Tongue (tissue), 2 donors: Measurements from ENCODE around the gene RND2. TPM values are rescaled to one million over a fixed set of nuclear protein-coding genes. Genes with fewer than 3 reads are reported as not detected.

Experiments used
- DNase-seq: peaks from one replicate; pipeline ENCODE4 v3.0.0-alpha.2; 2015
- total RNA-seq: library from RNA; depleted of rRNA; stranded (reverse); fragments of >200 nt; gene quantifications from one replicate; pipeline ENCODE4 v1.2.3, GENCODE V29; 2014

Gene RND2
- total RNA-seq, 1 donor from 2014 or later, result 0.92 TPM

DNA sequence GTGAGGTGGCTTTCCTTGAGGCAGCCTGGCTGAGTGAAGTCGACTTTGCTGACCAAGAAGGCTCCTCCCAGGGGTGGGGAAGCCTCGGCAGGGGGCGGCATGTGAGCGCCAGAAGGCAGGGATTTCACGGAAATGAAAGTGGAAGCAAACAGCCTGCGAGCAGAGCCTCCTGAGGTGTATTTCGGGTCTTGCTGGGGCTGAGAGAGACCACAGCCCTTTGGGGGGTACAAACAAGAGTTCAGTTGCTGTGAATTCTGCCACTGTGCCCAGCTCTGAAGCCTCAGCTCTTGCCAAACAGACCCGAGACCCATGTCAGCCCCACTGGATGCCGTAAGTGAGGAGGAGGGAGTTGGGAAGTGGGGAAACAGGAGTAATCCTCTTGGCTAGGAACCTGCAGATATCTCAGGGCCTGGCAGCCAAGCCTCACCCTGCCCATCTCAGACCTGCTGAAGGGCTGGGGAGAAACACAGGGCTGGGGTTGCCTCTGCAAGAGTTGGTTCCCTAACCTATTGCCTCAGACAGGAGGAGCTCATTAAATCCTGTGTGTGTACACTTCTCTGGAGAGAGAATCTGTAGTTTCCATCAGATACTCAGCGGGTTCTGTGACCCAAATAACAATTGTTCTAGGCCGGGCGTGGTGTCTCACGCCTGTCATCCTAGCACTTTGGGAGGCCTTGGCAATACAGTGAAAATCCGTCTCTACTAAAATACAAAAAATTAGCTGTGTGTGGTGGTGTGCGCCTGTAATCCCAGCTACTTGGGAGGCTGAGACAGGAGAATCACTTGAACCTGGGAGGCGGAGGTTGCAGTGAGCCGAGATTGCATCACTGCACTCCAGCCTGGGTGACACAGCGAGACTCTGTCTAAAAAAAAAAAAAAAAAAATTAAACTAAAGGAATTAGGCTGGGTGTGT lies 18.1 kb upstream of the RND2 start, which contains the start of gene IFI35:
Gene IFI35, plus strand, starts transcription at position 146 of the 913 bp plus-strand sequence. Its CDS starts 164 bp downstream, at position 310.
- DNase-seq, result peak; percentile 78

GRCh38 chr17:43010667-43011308 lies 14.2 kb upstream of the RND2 start:
- DNase-seq, result no peak

GRCh38 chr17:43011728-43012472 lies 13.1 kb upstream of the RND2 start:
- no peak for DNase-seq

DNA sequence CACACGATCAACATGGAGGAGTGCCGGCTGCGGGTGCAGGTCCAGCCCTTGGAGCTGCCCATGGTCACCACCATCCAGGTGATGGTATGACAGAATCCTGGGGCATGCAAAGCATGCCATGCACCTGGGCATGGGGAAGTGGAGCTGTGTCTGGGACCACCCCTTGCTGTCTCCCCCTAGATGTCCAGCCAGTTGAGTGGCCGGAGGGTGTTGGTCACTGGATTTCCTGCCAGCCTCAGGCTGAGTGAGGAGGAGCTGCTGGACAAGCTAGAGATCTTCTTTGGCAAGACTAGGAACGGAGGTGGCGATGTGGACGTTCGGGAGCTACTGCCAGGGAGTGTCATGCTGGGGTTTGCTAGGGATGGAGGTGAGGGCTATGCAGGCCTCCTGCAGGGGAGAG lies 11.7 kb upstream of the RND2 start:
- DNase-seq, result no peak

DNA sequence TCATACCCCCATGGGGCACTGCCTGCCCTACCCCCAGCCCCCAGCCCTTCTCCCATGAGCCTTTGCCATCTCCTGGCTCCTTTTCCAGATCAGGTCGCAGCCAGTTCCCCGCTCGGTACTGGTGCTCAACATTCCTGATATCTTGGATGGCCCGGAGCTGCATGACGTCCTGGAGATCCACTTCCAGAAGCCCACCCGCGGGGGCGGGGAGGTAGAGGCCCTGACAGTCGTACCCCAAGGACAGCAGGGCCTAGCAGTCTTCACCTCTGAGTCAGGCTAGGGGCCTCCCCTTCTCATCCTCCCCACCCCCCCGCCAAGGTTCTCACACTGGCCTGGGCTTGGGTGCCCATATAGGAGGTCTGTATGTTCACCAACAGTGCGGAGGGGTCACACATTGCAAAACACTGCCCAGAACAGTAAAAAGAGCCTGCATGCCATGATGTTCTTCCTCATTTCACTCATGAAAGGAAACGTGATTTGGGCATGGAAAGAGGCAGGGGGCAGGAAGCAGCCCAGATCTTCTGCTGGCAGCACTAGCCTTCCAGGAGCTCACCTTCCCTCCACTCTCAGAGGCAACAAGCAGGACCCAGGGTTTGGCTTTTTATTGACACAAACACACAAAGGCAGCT lies 10.9 kb upstream of the RND2 start:
- no peak for DNase-seq

- no peak for DNase-seq
Measured at GRCh38 chr17:43014649-43015542, 10.1 kb upstream of the RND2 start.

DNA sequence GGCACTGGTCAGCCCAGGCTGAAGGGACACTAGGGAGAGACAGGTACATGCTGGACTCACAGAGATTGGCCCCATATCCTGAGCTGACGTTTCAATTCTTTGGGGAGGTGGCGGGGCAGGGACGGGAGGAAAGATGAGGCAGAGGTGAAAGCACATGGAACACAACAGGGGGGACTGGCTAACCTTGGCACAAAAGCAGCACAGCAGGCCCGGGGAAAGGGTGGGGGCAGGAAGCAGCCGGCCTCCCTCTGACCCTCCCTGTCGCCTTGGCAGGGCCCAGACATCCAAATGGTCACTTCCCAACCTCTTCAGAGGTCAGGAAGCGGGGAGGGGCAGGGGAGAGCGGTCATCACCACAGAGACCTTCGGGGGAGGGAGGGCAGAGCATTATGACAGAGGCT lies 9.5 kb upstream of the RND2 start:
- no peak for DNase-seq

DNA sequence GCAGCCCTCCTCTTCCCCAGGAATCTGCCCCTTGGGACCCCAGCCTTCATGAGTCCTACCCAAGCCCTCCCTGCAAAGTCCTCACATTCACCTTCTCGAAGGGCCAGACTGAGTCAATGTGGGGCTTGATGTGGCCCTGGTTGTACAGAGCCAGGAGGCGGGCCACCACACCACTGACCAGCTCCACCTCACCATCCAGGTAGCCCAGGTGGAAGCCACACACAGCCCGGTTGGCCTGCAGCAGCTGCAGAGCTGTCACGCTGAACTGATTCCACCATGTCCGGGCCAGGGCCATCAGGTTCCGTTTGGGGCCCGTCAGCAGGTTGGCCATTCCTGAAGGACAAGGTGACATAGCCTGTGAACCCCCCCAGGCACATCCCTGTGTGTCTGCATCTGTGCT lies 8.8 kb upstream of the RND2 start:
- no peak for DNase-seq

DNA sequence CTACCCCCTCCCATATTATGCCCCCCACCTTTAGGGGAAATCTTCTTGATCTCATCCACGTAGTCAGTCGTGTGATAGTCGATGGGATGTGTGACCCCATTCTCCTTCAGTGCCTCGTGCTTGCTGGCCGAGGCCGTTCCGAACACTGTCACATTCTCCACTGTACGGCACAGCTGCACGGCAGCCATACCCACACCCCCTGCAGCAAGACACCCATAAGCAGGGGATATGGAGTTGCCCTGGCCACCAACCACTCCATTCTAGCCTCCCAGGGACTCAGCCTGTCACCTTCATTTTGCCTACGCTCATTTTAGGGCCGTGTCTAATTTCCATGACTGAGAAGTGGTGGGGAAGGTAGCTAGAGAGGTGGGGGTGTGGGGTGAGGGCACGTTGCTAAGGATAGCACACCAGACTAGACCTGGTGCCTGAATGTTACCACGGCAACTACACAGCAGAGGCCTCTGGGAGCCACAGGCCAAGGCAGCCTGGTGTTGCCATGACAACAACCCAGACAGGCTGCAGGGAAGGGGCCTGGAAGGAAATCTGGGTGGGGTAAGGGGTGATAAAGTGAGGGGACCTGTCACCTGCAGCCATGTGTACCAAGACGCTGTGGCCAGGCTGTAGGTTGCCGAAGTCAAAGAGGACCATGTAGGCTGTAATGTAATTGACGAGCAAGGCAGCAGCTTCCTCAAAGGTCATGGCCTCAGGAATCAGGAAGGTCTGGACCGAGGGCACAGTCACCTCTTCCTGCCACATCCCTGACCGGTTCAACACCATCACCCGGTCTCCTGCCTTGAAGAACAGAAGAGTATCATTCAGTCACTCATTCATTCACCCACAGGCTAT lies 6.8 kb upstream of the RND2 start:
- no peak for DNase-seq

DNA sequence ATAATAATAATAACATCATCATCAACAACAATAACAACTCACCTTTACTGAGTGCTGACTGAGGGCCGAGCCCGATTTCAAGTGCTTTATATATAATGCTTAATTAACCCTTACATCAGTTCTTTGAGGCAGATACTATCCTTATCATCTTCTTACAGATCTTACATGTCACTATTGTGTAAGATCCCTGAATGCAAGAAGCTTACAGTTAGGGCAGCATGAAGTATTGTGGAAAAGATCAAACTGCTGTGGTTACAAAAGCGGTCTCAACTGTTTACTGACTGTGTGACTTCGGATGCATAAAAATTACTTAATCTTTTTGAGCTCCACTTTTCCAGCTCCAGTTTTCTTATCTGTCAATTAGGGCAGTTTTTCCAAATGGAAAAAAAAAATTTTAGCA lies 6.1 kb upstream of the RND2 start:
- no peak for DNase-seq

- no peak for DNase-seq
Measured at GRCh38 chr17:43019418-43019817, 5.6 kb upstream of the RND2 start.

- DNase-seq, result peak; percentile 59
Measured at GRCh38 chr17:43020030-43020621, 4.9 kb upstream of the RND2 start.

- peak; percentile 64 for DNase-seq
Measured at GRCh38 chr17:43020789-43021740, 4.0 kb upstream of the RND2 start.

- DNase-seq, result peak; percentile 91
Measured at GRCh38 chr17:43021741-43022512, 3.1 kb upstream of the RND2 start, which contains the start of gene VAT1. Gene VAT1 (minus strand): TSS chr17:43022385. CDS start chr17:43022322, 63 bp downstream.

DNA sequence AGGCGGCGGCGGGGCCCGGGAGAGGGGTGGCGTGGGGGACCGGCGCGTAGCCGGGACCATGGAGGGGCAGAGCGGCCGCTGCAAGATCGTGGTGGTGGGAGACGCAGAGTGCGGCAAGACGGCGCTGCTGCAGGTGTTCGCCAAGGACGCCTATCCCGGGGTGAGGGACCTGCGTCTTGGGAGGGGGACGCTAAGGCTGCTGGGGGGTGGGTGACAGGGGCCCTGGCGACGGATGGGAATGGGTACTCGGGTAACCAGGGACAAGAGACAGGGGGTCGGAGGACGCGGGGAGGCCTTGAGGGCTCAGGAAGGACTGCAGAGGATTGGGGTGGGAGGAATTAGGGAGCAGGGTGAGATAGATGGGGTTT lies 243 bp downstream of the RND2 start:
- DNase-seq, result no peak

GRCh38 chr17:43025766-43026537 lies 921 bp downstream of the RND2 start:
- no peak for DNase-seq

- DNase-seq, result no peak
Measured at GRCh38 chr17:43026595-43026994, 1.6 kb downstream of the RND2 start.
